ENCODE measurements around the gene WRNIP1. TPM values are rescaled to one million over a fixed set of nuclear protein-coding genes. Genes with fewer than 3 reads are reported as not detected.

The WRNIP1 gene
- total and polyA plus RNA-seq, 2 of the 8 experiments (the other 6 are each of a cell fraction or from before 2014, with no cell fraction given), result 38.2 to 39.2 TPM

GRCh38 chr6:2750832-2751231 is 14.4 kb upstream of the WRNIP1 start, which contains the start of gene MYLK4 (continued):
- TF ChIP-seq, protein P1, sequence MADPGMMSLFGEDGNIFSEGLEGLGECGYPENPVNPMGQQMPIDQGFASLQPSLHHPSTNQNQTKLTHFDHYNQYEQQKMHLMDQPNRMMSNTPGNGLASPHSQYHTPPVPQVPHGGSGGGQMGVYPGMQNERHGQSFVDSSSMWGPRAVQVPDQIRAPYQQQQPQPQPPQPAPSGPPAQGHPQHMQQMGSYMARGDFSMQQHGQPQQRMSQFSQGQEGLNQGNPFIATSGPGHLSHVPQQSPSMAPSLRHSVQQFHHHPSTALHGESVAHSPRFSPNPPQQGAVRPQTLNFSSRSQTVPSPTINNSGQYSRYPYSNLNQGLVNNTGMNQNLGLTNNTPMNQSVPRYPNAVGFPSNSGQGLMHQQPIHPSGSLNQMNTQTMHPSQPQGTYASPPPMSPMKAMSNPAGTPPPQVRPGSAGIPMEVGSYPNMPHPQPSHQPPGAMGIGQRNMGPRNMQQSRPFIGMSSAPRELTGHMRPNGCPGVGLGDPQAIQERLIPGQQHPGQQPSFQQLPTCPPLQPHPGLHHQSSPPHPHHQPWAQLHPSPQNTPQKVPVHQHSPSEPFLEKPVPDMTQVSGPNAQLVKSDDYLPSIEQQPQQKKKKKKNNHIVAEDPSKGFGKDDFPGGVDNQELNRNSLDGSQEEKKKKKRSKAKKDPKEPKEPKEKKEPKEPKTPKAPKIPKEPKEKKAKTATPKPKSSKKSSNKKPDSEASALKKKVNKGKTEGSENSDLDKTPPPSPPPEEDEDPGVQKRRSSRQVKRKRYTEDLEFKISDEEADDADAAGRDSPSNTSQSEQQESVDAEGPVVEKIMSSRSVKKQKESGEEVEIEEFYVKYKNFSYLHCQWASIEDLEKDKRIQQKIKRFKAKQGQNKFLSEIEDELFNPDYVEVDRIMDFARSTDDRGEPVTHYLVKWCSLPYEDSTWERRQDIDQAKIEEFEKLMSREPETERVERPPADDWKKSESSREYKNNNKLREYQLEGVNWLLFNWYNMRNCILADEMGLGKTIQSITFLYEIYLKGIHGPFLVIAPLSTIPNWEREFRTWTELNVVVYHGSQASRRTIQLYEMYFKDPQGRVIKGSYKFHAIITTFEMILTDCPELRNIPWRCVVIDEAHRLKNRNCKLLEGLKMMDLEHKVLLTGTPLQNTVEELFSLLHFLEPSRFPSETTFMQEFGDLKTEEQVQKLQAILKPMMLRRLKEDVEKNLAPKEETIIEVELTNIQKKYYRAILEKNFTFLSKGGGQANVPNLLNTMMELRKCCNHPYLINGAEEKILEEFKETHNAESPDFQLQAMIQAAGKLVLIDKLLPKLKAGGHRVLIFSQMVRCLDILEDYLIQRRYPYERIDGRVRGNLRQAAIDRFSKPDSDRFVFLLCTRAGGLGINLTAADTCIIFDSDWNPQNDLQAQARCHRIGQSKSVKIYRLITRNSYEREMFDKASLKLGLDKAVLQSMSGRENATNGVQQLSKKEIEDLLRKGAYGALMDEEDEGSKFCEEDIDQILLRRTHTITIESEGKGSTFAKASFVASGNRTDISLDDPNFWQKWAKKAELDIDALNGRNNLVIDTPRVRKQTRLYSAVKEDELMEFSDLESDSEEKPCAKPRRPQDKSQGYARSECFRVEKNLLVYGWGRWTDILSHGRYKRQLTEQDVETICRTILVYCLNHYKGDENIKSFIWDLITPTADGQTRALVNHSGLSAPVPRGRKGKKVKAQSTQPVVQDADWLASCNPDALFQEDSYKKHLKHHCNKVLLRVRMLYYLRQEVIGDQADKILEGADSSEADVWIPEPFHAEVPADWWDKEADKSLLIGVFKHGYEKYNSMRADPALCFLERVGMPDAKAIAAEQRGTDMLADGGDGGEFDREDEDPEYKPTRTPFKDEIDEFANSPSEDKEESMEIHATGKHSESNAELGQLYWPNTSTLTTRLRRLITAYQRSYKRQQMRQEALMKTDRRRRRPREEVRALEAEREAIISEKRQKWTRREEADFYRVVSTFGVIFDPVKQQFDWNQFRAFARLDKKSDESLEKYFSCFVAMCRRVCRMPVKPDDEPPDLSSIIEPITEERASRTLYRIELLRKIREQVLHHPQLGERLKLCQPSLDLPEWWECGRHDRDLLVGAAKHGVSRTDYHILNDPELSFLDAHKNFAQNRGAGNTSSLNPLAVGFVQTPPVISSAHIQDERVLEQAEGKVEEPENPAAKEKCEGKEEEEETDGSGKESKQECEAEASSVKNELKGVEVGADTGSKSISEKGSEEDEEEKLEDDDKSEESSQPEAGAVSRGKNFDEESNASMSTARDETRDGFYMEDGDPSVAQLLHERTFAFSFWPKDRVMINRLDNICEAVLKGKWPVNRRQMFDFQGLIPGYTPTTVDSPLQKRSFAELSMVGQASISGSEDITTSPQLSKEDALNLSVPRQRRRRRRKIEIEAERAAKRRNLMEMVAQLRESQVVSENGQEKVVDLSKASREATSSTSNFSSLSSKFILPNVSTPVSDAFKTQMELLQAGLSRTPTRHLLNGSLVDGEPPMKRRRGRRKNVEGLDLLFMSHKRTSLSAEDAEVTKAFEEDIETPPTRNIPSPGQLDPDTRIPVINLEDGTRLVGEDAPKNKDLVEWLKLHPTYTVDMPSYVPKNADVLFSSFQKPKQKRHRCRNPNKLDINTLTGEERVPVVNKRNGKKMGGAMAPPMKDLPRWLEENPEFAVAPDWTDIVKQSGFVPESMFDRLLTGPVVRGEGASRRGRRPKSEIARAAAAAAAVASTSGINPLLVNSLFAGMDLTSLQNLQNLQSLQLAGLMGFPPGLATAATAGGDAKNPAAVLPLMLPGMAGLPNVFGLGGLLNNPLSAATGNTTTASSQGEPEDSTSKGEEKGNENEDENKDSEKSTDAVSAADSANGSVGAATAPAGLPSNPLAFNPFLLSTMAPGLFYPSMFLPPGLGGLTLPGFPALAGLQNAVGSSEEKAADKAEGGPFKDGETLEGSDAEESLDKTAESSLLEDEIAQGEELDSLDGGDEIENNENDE (IDR thresholded peaks at IDR 0.05; ENCODE audit: insufficient replicate concordance, low read length), result no peak
- no peak for TF ChIP-seq KDM4A (IDR thresholded peaks at IDR 0.05; ENCODE audit: low read depth, low read length, severe bottlenecking)

All from H1 (cell line).